Breast epithelium (tissue), 3 donors: ENCODE results near the gene S100A7A.

Experiments used
- POLR2A ChIP-seq: fragments of 450-650 bp; IDR thresholded peaks from one replicate; pipeline ENCODE4 v1.6.1; 2016; ENCODE audit warnings: antibody characterized with exemption, mild to moderate bottlenecking, moderate library complexity
- POLR2AphosphoS5 ChIP-seq, 3 donors: sonication (generic); formaldehyde crosslinking; IDR thresholded peaks; one replicate each; pipeline ENCODE4 v1.6.1; 2017; ENCODE audit warnings: antibody characterized with exemption in 3 of 3
- TF ChIP-seq, protein P1 (sequence below), 3 donors: fragments of 450-650 bp; IDR thresholded peaks; one replicate each; pipeline ENCODE4 v1.5.1; 2016 to 2017; ENCODE audit warnings: antibody characterized with exemption in 3 of 3, mild to moderate bottlenecking in 3 of 3, moderate library complexity in 3 of 3

DNA sequence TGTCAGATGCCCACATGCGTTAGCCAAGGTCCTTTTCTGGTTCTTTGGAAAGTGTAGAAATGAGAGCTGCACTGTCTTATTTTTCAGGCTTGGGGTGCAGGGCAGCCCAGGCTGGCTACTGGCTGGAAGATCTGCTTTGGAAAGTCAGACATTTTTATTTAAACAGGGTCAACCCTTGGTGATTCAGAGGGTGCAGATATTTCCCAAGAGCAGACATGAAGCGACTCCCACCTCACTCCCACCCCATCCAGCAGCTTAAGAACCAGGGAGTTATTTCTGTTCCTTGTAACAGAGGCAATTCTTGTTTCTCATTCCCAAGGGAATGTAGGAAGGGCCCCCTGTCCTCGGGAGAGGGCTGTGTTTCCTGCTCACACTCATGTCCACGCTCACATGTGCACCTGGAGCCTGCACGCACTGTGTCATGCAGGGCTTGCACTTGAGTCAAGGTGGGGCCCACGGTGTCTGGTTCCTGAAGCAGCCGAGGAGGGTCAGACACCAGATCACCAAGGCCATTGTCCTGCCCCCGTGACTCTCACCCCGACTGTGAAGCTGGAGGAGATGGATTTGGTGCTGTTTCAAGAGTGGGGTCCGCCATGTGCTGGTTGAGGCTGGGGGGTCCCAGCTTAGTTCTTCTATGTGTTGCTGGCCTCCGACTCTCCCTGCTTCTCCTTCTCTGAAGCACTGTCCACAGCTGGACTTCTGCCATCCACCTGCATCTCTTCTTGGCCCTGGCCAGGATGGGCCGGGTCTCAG lies 992 bp downstream of the S100A7A start:
- TF ChIP-seq, protein P1, sequence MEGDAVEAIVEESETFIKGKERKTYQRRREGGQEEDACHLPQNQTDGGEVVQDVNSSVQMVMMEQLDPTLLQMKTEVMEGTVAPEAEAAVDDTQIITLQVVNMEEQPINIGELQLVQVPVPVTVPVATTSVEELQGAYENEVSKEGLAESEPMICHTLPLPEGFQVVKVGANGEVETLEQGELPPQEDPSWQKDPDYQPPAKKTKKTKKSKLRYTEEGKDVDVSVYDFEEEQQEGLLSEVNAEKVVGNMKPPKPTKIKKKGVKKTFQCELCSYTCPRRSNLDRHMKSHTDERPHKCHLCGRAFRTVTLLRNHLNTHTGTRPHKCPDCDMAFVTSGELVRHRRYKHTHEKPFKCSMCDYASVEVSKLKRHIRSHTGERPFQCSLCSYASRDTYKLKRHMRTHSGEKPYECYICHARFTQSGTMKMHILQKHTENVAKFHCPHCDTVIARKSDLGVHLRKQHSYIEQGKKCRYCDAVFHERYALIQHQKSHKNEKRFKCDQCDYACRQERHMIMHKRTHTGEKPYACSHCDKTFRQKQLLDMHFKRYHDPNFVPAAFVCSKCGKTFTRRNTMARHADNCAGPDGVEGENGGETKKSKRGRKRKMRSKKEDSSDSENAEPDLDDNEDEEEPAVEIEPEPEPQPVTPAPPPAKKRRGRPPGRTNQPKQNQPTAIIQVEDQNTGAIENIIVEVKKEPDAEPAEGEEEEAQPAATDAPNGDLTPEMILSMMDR (IDR thresholded peaks at IDR 0.05) = no peak
- TF ChIP-seq POLR2AphosphoS5 (IDR thresholded peaks at IDR 0.05) (no peak), POLR2A (no peak)
